Psoas muscle (tissue), 8 donors: ENCODE measurements around the gene BCAT1. TPM values are rescaled to one million over a fixed set of nuclear protein-coding genes. Genes with fewer than 3 reads are reported as not detected.
"Not testable (repeated sequence)": the region's sequence is repeated elsewhere in the genome, so short reads cannot be mapped to it uniquely, and the experiment has no call there.

ENCODE experiments used
- ATAC-seq, 4 donors: fragments of 200-7000 bp; cut with Tn5 transposase; one replicate each; pipeline ENCODE4 v1.9.1; 2020; ENCODE audit warnings: moderate library complexity in 3 of 4, mild to moderate bottlenecking in 2 of 4
- DNase-seq, 2 donors: peaks; one replicate each; pipeline ENCODE4 v3.0.0-alpha.2; 2020
- H3K27ac ChIP-seq: fragments of 200-600 bp; one replicate; pipeline ENCODE4 v1.8.0; 2022
- H3K27me3 ChIP-seq, 3 donors: fragments of 200-600 bp in 1 of 3; one replicate each; pipeline versions ENCODE4 v1.6.1 to v1.8.0; 2013 to 2022; ENCODE audit warnings: low read length in 2 of 3, mild to moderate bottlenecking in 2 of 3, moderate library complexity in 1 of 3; ENCODE audit not compliant: insufficient read depth in 3 of 3
- H3K36me3 ChIP-seq, 2 donors: fragments of 200-600 bp in 1 of 2; one replicate each; pipeline versions ENCODE4 v1.6.1 to v1.8.0; 2013 to 2022; ENCODE audit warnings: low read depth in 1 of 2, mild to moderate bottlenecking in 1 of 2, moderate library complexity in 1 of 2; ENCODE audit not compliant: insufficient read depth in 1 of 2
- H3K4me1 ChIP-seq: fragments of 200-600 bp; one replicate; pipeline ENCODE4 v1.8.0; 2022
- H3K4me3 ChIP-seq: fragments of 200-600 bp; one replicate; pipeline ENCODE4 v1.8.0; 2022; ENCODE audit warnings: mild to moderate bottlenecking
- H3K9me3 ChIP-seq: fragments of 200-600 bp; one replicate; pipeline ENCODE4 v1.8.0; 2022
- WGBS, 3 donors: extraction: QIAGEN DNeasy Blood & Tissue Kit; methylation state at CpG; one replicate each; pipeline versions ENCODE4 v1.1.6 to v1.1.7; 2013; 5-methylcytosine and 5-hydroxymethylcytosine counted together
- intact Hi-C, 2 donors: fragments of 100-400 bp; cut with DNase I; formaldehyde crosslinking; loops; one replicate each; pipeline versions ENCODE4 v1.11.0 to v1.14.2; 2022
- polyA plus RNA-seq, 3 donors: library from polyadenylated mRNA; stranded (reverse); fragments of 200-250 nt; gene quantifications; one replicate each; pipeline ENCODE4 v1.2.3, GENCODE V29; 2013
- total RNA-seq, 4 donors: library from RNA; stranded (reverse); fragmentation: NEBNext Ultra II Directional in 2 of 4; extraction: Animal tissue kit (Norgen Biotek cat#: 25700) in 2 of 4; gene quantifications; one replicate each; pipeline versions ENCODE4 v1.2.1 to v1.2.4, GENCODE V29; 2021 to 2023
- TF ChIP-seq, protein P1 (sequence below): fragments of 200-600 bp; IDR thresholded peaks from one replicate; pipeline ENCODE4 v1.8.0; 2022; ENCODE audit warnings: antibody characterized with exemption
- donor health status: healthy with polysubstance abuse.
- donor health status: DM: no; HTN: no; CAD: no; lungs with moderate emphysema.
- donor health status: Bipolar disorder and iron deficiency.
- donor health status: healthy.
- donor health status: DM: yes; HTN: yes; CAD: no.
- donor health status: DM: no; HTN: no; CAD: no.
- donor health status: DM: no; HTN: no; CAD: no.
- donor health status: DM: yes; HTN: yes; CAD: no.

Gene BCAT1
- total and polyA plus RNA-seq, 7 donors = 0.30 to 3.8 (median 2.7) TPM

DNA sequence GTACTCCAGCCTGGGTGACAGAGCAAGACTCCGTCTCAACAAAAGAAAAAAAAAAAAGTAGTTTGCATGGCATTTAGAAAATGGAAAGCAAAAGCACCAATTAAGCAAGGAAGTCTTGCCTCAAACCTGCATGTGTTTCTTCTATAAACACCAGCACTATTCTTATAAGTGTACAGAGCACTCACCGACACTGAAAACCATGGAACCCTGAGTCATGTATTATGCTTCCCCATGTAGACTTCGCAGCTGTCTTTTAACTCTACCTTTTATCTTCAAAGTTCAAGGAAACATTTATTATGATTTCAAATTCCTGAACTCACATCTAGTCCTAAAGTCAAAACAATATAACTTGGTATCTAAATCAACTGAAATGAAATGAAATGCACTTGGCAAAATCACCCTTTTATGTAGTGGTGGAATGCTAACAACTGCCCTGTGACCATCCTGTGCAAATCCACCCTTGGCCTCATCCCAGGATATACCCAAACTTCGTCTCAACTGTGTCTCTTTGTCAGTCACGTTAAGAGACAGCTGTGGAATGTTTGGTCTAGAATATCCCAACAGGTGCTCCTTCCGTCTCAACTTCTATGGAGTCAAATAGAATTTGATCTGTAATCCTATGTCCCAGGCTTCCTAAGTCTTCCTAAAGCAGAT, 4.8 kb downstream of the BCAT1 start:
- intact Hi-C loops = no loop called here
- ATAC-seq = no peak
- no peak overlapping the region for H3K4me3 ChIP-seq
- no peaks in the 10 kb centered on the region for H3K4me1 ChIP-seq
- no peaks in the 10 kb centered on the region for H3K9me3 ChIP-seq
- 37 to 43% (median 40%) methylated on average over 6 of the region's 6 CpGs for WGBS, 3 donors
- H3K27me3 ChIP-seq = peaks cover 0 to 15% (median 5%) of the 10 kb centered on the region in 3 donors
- H3K36me3 ChIP-seq = no peaks in the 10 kb centered on the region
- no peak overlapping the region for H3K27ac ChIP-seq
- TF ChIP-seq, protein P1, sequence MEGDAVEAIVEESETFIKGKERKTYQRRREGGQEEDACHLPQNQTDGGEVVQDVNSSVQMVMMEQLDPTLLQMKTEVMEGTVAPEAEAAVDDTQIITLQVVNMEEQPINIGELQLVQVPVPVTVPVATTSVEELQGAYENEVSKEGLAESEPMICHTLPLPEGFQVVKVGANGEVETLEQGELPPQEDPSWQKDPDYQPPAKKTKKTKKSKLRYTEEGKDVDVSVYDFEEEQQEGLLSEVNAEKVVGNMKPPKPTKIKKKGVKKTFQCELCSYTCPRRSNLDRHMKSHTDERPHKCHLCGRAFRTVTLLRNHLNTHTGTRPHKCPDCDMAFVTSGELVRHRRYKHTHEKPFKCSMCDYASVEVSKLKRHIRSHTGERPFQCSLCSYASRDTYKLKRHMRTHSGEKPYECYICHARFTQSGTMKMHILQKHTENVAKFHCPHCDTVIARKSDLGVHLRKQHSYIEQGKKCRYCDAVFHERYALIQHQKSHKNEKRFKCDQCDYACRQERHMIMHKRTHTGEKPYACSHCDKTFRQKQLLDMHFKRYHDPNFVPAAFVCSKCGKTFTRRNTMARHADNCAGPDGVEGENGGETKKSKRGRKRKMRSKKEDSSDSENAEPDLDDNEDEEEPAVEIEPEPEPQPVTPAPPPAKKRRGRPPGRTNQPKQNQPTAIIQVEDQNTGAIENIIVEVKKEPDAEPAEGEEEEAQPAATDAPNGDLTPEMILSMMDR = no peak
- no peak for DNase-seq

DNA sequence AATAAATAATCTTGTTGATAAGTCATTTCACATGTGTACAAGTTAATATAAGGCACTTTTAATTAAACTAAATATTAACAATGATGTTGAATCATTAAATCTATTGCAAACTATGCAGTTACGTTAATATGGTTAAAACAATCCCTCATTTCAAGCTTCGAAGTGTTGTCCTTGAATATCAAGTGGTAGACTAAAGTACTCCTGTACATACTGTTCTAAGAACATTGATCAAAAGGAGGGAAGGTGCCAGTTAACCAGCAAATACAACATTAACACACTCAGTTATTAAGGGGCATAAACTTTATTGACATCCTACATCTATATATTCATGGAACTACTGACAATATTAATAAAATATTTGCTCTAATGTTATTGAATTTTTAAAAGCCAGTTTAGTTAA, 8.7 kb downstream of the BCAT1 start:
- intact Hi-C loops = no loop called here
- H3K27ac ChIP-seq = no peak overlapping the region
- ATAC-seq (no peak), DNase-seq (no peak)
- no peaks in the 10 kb centered on the region for H3K9me3 ChIP-seq
- no peaks in the 10 kb centered on the region for H3K27me3 ChIP-seq
- WGBS, 3 donors = 91 to 93% (median 93%) methylated on average over 2 of the region's 2 CpGs
- no peaks in the 10 kb centered on the region for H3K4me1 ChIP-seq
- no peak overlapping the region for H3K4me3 ChIP-seq
- H3K36me3 ChIP-seq = no peaks in the 10 kb centered on the region
- TF ChIP-seq, protein P1 = no peak

DNA sequence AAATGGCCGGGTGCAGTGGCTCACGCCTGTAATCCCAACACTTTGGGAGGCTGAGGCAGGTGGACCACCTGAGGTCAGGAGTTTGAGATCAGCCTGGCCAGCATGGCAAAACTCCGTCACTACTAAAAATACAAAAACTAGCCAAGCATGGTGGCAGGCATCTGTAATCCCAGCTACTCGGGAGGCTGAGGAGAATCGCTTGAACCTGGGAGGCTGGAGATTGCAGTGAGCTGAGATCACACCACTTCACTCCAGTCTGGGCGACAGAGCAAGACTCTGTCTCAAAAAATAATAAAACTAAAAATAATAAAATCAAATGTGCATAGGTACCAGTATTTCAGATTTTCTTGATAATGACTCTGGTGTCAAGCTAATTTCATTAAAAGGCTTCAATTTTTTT, 9.3 kb downstream of the BCAT1 start:
- DNase-seq, H3K4me3 ChIP-seq, intact Hi-C loops, H3K27me3 ChIP-seq, ATAC-seq, H3K36me3 ChIP-seq, H3K9me3 ChIP-seq, H3K27ac ChIP-seq, H3K4me1 ChIP-seq: not testable (repeated sequence)
- WGBS, 3 donors = 94 to 97% (median 96%) methylated on average over 6 of the region's 6 CpGs

DNA sequence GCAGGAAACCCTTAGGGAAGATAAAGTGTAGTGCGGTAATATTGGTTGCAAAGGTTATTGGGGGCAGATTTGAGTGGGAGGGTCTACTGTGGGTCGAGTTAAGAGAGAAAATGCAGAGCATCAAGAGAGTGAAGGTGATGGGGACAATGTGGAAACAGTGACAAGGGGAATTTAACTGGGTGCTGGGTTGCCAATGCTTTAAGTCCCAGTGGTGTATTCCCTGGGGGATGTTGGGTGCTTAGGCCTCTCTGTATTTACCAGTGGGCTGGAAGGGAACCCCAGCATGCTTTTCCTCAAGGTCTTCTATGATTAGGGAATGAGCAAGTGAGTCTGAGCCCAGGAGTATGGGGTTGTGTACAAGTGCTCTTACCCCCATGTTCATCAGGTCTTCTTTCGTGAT, 10.6 kb downstream of the BCAT1 start:
- no peak for ATAC-seq
- Histone ChIP-seq H3K9me3 (no peaks in the 10 kb centered on the region), H3K4me3 (no peak overlapping the region), H3K27ac (no peak overlapping the region), H3K36me3 (no peaks in the 10 kb centered on the region), H3K4me1 (no peaks in the 10 kb centered on the region), H3K27me3 (no peaks in the 10 kb centered on the region)
- DNase-seq = no peak
- WGBS, 3 donors = 60 to 71% (median 69%) methylated on average over 3 of the region's 3 CpGs
- TF ChIP-seq, protein P1 = no peak
- intact Hi-C loops = no loop called here

DNA sequence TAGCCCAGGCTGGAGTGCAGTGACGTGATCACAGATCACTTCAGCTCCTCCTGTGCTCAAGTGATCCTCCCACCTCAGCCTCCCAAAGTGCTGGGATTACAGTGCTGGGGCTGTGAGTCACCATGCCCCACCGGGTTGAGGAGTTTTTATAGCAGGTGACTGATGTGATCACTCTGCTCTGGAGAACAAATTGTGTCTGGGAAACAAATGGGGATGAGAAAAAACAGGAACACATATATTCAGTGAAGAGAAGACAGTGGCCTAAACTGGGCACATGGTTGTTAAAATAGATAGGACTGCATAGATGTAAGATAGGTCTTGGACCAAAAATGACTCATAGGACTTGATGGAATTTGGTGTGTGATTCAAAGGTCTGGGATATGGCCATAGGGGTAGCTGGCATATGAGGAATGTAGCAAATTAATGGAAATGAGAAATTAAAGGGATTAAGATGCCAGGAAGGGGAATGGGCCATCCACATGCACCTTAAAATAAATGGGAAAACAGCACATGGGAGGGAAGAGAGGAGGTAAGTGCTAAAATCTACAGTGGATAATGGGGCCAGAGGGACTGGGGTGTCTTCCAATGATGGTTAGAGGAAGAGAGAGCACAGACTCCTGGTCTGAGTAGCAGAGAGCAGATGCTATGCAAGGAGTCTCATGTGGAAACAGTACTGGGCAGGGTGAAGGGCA, 11.2 kb downstream of the BCAT1 start:
- DNase-seq (no peak), ATAC-seq (no peak)
- Histone ChIP-seq H3K9me3 (no peaks in the 10 kb centered on the region), H3K36me3 (no peaks in the 10 kb centered on the region), H3K27ac (no peak overlapping the region), H3K4me3 (no peak overlapping the region), H3K27me3 (no peaks in the 10 kb centered on the region), H3K4me1 (no peaks in the 10 kb centered on the region)
- WGBS, 3 donors = 39 to 71% (median 69%) methylated on average over 2 of the region's 2 CpGs
- intact Hi-C loops = no loop called here
- TF ChIP-seq, protein P1 = no peak
